GM21515 (cell line): ENCODE measurements around the gene SYT14.
"Not testable (repeated sequence)": the region's sequence is repeated elsewhere in the genome, so short reads cannot be mapped to it uniquely, and the experiment has no call there.

Experiments
- ATAC-seq: cut with Tn5 transposase; IDR thresholded peaks from one replicate; pipeline ENCODE4 v1.9.1; 2021; ENCODE audit not compliant: unreplicated experiment

SYT14 gene

GRCh38 chr1:209931141-209931540, 6.9 kb upstream of the SYT14 start:
- no peak for ATAC-seq

DNA sequence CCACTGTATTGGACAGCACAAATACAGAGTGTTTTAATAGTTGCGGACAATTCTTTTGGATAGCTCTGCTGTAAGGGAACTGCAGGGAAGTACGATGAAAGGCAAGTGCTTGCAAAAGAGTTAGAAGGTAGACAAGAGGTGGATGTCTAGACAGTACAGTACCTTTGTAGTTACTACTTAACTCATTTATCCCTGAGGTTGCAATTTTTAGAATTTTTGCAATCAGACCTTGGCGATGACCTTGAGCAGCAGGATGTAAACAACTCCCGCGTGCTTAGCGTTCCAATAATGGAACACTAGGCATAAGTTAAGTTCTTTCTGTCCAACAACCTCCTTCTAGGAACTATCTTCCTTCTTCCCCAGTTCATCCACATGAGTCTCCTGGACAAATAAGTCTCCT, 1.9 kb upstream of the SYT14 start:
- ATAC-seq, result no peak

DNA sequence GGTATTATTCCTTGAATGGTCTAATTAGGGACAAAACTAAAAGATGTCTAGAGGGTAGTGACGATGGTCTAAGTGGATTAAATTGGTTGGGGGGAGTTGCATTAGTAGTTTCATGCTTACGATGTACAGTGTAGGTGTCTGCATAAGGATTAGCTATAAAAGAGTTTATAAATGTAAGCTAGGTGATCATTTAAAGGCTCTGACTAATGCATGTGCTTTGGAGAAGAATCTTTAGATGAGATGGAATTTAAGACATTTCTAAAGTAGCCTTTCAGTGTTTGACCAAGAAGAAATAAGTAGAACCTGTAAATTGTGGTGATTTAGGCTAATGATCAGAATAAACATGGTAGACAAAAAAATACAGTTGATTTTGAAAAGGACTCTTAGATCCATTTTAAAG, 7.4 kb downstream of the SYT14 start:
- ATAC-seq, result no peak

- no peak for ATAC-seq
These were observed 10.1 kb downstream of the SYT14 start for GRCh38 chr1:209948155-209948554.

GRCh38 chr1:209956116-209956515, 18.1 kb downstream of the SYT14 start:
- no peak for ATAC-seq

DNA sequence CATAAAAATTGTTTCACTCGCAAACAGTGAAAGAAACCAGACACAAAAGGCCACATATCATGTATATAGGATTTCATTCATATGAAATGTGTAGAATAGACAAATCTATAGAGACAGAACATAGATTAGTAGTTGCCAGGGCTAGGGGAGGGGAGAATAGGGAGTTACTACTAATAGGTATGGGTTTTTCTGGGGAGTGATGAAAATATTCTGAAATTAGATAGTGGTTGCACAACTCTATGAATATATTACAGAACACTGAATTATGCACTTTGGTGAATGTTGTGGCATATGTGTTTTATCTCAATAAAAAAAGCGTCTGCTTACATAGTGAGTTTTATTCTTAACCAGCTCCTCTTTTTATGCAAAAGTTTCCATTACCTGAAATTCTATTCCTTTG, 21.6 kb downstream of the SYT14 start:
- no peak for ATAC-seq

- ATAC-seq, result no peak
These were observed 22.9 kb downstream of the SYT14 start for GRCh38 chr1:209960926-209961325.

GRCh38 chr1:209962388-209962787, 24.4 kb downstream of the SYT14 start:
- ATAC-seq, result no peak

DNA sequence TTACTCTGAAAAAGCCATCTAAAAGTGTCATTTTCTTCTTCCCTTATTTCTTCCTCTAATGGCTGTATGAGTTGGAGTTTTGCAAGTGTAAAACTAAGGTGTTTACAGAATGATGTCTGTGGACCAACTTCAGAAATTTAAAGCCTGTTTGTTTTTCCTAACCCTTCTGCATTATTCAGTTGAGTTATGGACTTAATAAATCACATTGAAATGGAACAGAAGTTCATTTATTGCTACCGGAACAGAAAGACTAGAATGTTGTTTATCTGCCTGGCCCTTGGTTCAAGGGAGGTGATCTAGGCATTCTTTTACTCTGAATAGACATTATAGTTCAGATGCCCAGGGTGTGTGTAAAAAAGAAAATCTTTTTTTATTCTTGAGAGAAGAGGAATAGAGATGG, 24.8 kb downstream of the SYT14 start:
- ATAC-seq, result no peak

DNA sequence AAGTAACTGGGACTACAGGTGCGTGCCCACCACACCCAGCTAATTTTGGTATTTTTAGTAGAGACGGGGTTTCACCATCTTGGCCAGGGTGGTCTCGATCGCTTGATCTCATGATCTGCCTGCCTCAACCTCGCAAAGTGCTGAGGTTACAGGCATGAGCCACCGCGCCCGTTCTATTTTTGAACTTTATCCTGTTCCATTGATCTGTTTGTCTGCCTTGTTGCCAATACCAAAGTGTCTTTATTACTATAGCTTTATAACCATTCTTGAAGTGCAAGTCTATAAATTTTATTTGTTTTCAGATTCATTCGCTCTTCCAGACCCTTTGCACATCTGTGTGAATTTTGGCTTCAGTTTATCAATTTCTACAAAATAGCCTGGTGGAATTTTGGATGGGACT, 28.0 kb downstream of the SYT14 start:
- ATAC-seq, result no peak

GRCh38 chr1:209978721-209979120, 40.7 kb downstream of the SYT14 start:
- ATAC-seq, result not testable (repeated sequence)

DNA sequence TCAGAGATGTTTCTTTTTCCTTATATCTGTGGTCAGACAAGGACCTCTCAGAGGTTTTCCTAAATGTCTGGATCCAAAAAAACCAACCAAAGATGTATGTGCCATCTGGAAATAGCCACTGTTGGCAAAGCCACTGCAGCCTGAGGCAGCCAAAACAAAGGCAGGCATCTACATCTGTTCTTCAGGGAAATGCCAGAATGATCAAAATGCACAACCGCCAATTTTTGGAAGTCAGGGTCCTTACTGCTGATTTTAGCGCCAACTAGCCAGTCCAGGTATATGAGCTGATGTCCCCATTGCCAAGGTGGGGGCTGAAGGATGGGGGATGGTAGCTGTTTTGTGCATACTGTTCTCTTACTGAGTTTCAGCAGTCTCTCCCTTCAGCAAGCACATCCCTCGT, 45.9 kb downstream of the SYT14 start:
- no peak for ATAC-seq

DNA sequence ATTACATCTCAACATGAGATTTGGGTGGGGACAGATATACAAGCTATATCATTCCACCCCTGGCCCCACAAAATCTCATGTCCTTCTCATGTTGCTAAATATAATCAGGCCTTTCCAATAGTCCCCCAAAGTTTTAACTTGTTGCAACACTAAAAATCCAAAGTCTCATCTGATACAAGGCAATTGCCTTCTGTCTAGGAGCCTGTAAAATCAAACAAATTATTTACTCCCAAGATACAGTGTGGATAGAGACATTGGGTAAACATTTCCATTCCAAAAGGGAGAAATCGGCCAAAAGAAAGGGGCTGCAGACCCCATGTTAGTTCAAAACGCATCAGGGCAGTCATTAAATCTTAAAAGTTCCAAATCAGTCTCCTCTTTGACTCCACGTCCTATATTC, 47.0 kb downstream of the SYT14 start:
- ATAC-seq, result no peak

GRCh38 chr1:209988706-209989105, 50.7 kb downstream of the SYT14 start:
- no peak for ATAC-seq

GRCh38 chr1:209989525-209989924, 51.5 kb downstream of the SYT14 start:
- ATAC-seq, result no peak

DNA sequence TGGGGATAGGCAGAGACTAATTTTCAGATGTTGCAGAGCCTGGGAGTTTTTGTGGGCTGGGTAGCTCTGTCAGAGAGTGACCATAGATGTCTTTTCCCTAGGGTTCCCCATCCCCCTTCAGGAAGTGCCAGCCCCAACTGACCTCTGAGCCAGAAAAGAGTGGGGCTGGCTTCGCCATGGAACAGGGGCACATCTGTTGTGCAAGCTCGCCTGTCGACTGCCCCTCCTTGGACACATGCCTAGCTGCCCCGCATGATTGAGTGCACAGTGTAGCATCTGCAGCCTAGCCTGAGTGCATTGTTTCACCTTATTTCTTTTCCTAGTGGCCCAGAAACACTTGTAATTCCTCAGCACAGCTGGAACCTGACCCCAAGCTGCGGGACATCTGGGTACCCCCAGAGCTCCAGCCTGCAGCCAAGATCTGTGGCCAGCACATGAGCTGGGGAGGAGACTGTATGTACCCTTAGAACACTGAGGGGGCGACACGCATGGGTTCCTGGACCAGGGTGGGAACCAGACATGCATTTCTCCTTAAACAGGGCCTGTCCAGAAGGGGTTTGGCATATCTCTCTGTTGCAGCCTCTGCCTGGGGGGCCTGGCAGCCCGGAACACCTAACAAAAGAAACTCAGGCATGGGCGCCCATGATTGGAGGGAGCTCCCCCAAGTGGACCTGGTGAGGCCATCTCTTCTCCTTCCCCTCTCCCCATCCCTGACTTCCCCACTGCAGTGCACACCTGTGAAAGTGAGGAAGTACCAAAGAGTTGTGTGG, 55.2 kb downstream of the SYT14 start:
- no peak for ATAC-seq

DNA sequence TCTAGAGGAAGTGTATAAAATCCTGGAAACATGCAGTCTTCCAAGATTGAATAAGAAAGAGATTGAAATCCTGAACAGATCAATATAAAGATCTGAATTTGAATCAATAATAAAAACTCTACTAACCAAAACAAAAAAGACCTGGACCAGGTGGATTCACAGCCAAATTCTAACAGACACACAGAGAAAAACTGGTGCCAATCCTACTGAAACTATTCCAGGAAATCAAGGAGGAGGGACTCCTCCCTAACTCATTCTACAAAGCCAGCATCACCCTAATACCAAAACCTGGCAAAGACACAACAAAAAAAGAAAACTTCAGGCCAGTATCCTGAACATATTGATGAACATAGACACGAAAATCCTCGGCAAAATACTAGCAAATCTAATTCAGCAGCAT, 58.3 kb downstream of the SYT14 start:
- no peak for ATAC-seq

DNA sequence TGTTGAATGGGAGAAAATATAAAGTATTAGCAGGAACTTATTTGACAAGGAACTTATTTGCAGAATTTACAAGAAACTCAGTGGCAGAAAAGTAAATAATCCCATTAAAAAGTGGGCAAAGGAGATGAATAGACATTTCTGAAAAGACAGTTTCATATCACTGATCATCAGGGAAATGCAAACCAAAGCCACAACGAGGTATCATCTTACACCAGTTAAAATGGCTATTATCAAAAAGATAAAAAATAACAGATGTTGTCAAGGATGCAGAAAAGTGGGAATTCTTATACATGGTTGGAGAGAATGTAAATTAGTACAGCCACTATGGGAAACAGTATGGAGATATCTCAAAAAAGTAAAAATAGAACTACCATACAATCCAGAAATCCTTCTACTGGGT, 61.0 kb downstream of the SYT14 start:
- no peak for ATAC-seq

DNA sequence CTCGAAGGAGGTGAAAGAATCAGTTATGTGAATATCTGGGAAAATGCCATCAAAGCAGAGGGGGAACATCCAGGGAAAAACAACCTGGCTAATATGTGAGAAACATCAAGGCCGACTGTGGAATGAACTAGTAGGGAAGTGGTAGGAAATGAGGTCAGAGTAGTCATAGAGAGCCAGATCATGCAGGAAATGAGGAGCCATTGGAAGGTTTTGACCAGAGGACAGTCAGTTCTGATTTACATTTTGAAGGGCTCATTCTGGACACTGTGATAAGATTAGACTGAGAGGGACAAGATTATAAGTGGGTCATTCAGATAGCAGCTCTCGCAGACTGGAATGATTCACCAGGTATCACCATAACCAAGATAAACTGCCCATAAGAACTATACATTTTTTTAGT, 63.7 kb downstream of the SYT14 start:
- ATAC-seq, result no peak

GRCh38 chr1:210003501-210003900, 65.5 kb downstream of the SYT14 start:
- ATAC-seq, result no peak

DNA sequence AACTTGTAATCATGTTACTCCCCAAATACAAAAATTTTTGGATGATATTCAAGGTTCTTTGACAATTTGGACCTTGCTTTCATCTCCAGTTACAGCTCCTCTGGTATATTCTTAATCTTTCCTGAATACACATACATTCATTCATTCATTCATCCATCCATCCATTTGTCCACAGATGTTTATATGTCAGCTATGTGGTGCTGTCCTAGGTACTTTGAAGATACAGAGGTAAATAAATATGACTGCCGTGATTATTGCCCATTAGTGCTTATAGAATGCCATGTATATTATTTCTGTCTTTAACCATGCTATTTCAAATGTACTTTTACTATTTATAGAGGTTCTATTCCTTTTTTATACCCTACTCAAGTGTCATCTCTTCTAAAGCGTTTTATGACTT, 72.1 kb downstream of the SYT14 start:
- ATAC-seq, result no peak

DNA sequence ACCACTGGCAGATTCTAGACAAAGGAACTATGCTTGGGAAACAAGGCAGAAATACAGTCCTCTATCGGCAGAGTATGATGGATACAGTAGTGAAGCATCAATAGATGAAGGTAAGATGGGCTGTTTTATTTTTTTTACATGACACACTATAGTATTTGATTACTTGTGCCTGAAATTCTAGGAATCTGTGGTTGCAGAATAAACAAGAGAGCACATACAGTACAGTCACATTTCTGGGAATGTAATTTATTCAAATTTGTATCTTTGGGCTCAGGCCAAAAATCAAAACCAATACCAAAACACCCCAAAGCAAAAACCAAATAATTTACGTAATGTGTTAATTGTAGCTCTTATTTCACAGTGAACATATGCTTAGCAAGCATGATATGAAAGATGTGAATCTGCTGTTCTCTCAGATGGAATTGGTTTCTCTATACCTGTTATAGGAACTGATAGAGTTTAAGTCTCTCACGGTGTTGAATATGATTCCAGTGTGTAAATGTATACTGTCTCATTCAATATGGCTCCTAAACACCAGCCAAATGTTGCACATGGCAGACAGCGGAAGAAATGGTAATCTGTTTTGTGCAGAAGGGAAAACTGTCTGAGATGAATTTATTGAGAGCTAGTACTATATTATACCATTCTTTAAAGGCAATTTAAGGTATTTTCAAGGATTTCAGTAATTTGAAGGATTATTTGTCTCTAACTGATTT, 83.3 kb downstream of the SYT14 start:
- ATAC-seq, result no peak

DNA sequence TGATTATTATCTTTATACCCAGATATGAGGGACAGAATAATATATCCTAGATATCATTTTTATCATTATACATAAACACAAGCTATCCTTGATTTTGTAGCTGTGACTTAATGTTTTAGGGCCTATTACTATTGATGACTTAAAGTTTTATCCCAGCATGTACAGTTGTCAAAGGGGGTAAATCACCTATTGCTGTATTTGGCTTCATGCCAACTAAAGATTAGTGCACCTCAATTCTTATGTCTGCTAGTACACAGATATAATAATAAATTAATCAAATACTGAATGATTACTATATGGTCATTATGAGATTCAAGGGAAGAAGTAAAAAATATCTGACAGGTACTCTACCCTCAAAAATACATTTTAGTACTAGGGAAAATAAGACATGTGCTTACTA, 84.0 kb downstream of the SYT14 start:
- ATAC-seq, result no peak
